Stimulated activated naive CD8-positive, alpha-beta T cell treated with anti-CD3 and anti-CD28 coated beads, Interleukin-15, amount 100 ng/mL, for 72 hours (primary cell): ENCODE data around the gene PRSS27.
"Not testable (repeated sequence)": the region's sequence is repeated elsewhere in the genome, so short reads cannot be mapped to it uniquely, and the experiment has no call there.

Source experiments
- ATAC-seq: fragments of 150-1000 bp; cut with Tn5 transposase; 2 replicates; pipeline ENCODE4 v1.10.0; 2021; ENCODE audit warnings: mild to moderate bottlenecking, moderate library complexity
- DNase-seq, 2 donors: peaks; one replicate each; pipeline ENCODE4 v3.0.0; 2021 to 2022
- H3K27ac Mint-ChIP-seq, 2 donors: one replicate each; pipeline ENCODE4 v1.8.0; 2022; ENCODE audit warnings: mild to moderate bottlenecking in 2 of 2, mixed read lengths in 2 of 2, moderate library complexity in 2 of 2
- H3K27me3 Mint-ChIP-seq: one replicate; pipeline ENCODE4 v1.8.0; 2022; ENCODE audit warnings: mixed read lengths
- H3K4me1 Mint-ChIP-seq: one replicate; pipeline ENCODE4 v1.8.0; 2022; ENCODE audit warnings: mild to moderate bottlenecking, mixed read lengths
- H3K4me3 Mint-ChIP-seq, 2 donors: one replicate each; pipeline ENCODE4 v1.8.0; 2022; ENCODE audit warnings: mild to moderate bottlenecking in 2 of 2, mixed read lengths in 2 of 2, moderate library complexity in 1 of 2
- H3K9me3 Mint-ChIP-seq, 2 donors: one replicate each; pipeline ENCODE4 v1.8.0; 2022; ENCODE audit warnings: mixed read lengths in 2 of 2

The PRSS27 gene

GRCh38 chr16:2687531-2688308 is 32.3 kb downstream of the PRSS27 start:
- ATAC-seq: no peak
- H3K4me1 Mint-ChIP-seq: peaks cover 53% of the 10 kb centered on the region
- no peaks in the 10 kb centered on the region for H3K27me3 Mint-ChIP-seq
- H3K27ac Mint-ChIP-seq: peak overlapping the region in 1 of 2 donors; percentile 12
- H3K9me3 Mint-ChIP-seq: no peaks in the 10 kb centered on the region
- H3K4me3 Mint-ChIP-seq: peak overlapping the region; percentile 81 to 82
- DNase-seq: no peak

GRCh38 chr16:2686912-2687507 is 33.0 kb downstream of the PRSS27 start:
- Mint-ChIP-seq H3K9me3 (no peaks in the 10 kb centered on the region), H3K27me3 (no peaks in the 10 kb centered on the region), H3K4me3 (peak overlapping the region; percentile 81 to 82), H3K27ac (peak overlapping the region in 1 of 2 donors; percentile 60), H3K4me1 (peaks cover 56% of the 10 kb centered on the region)
- ATAC-seq (peak; percentile 36), DNase-seq (peak in 1 of 2 donors; percentile 35)

GRCh38 chr16:2686075-2686474 is 33.9 kb downstream of the PRSS27 start:
- H3K27me3 Mint-ChIP-seq, H3K9me3 Mint-ChIP-seq, DNase-seq, H3K4me3 Mint-ChIP-seq, H3K27ac Mint-ChIP-seq: not testable (repeated sequence)
- peak; percentile 6 for ATAC-seq
- H3K4me1 Mint-ChIP-seq: peaks cover 59% of the 10 kb centered on the region

- H3K27me3 Mint-ChIP-seq, DNase-seq, H3K9me3 Mint-ChIP-seq, ATAC-seq: not testable (repeated sequence)
- Mint-ChIP-seq H3K4me1 (peaks cover 52% of the 10 kb centered on the region), H3K4me3 (peak overlapping the region; percentile 98 to 100), H3K27ac (peak overlapping the region; percentile 52 to 85)
Observed at GRCh38 chr16:2683041-2683440, 37.0 kb downstream of the PRSS27 start.

GRCh38 chr16:2682209-2683021 is 37.6 kb downstream of the PRSS27 start, which contains the start of gene KCTD5:
TSS of gene KCTD5 (plus strand) at chr16:2682523. CDS start at chr16:2682549, 26 bp downstream.
- Mint-ChIP-seq H3K9me3 (no peaks in the 10 kb centered on the region), H3K4me1 (peaks cover 45% of the 10 kb centered on the region), H3K27me3 (no peaks in the 10 kb centered on the region), H3K4me3 (peak within 1 kb of the TSS; percentile 98 to 100), H3K27ac (peak within 1 kb of the TSS; percentile 96 to 100)
- peak; percentile 95 for ATAC-seq
- DNase-seq: peak; percentile 95 to 96

- not testable (repeated sequence) for H3K27me3 Mint-ChIP-seq, H3K27ac Mint-ChIP-seq, DNase-seq, H3K9me3 Mint-ChIP-seq, ATAC-seq
- Mint-ChIP-seq H3K4me1 (peaks cover 36% of the 10 kb centered on the region), H3K4me3 (peak overlapping the region; percentile 42 to 100)
Observed at GRCh38 chr16:2680360-2680759, 39.7 kb downstream of the PRSS27 start.

GRCh38 chr16:2679902-2680301 is 40.1 kb downstream of the PRSS27 start:
- H3K4me3 Mint-ChIP-seq, ATAC-seq, H3K27ac Mint-ChIP-seq, H3K27me3 Mint-ChIP-seq, H3K9me3 Mint-ChIP-seq, DNase-seq: not testable (repeated sequence)
- peaks cover 34% of the 10 kb centered on the region for H3K4me1 Mint-ChIP-seq

GRCh38 chr16:2678206-2678965 is 41.6 kb downstream of the PRSS27 start:
- not testable (repeated sequence) for H3K4me3 Mint-ChIP-seq, ATAC-seq

GRCh38 chr16:2676937-2677336 is 43.1 kb downstream of the PRSS27 start:
- H3K27ac Mint-ChIP-seq, DNase-seq, H3K9me3 Mint-ChIP-seq, ATAC-seq, H3K27me3 Mint-ChIP-seq, H3K4me3 Mint-ChIP-seq: not testable (repeated sequence)
- peaks cover 31% of the 10 kb centered on the region for H3K4me1 Mint-ChIP-seq

More at GRCh38 chr16:2678206-2678965, 41.6 kb downstream of the PRSS27 start:
- H3K27me3 Mint-ChIP-seq, H3K9me3 Mint-ChIP-seq, H3K27ac Mint-ChIP-seq, DNase-seq: not testable (repeated sequence)
- peaks cover 32% of the 10 kb centered on the region for H3K4me1 Mint-ChIP-seq

- Mint-ChIP-seq H3K9me3 (no peaks in the 10 kb centered on the region), H3K4me1 (peaks cover 35% of the 10 kb centered on the region), H3K27ac (peak overlapping the region in 1 of 2 donors; percentile 19), H3K27me3 (no peaks in the 10 kb centered on the region), H3K4me3 (no peak overlapping the region)
- no peak for ATAC-seq
- no peak for DNase-seq
Observed at GRCh38 chr16:2675714-2676113, 44.3 kb downstream of the PRSS27 start.

GRCh38 chr16:2675021-2675420 is 45.0 kb downstream of the PRSS27 start:
- DNase-seq: no peak
- ATAC-seq: no peak
- no peak overlapping the region for H3K4me3 Mint-ChIP-seq
- no peaks in the 10 kb centered on the region for H3K27me3 Mint-ChIP-seq
- no peak overlapping the region for H3K27ac Mint-ChIP-seq
- H3K9me3 Mint-ChIP-seq: no peaks in the 10 kb centered on the region
- H3K4me1 Mint-ChIP-seq: peaks cover 37% of the 10 kb centered on the region

GRCh38 chr16:2673066-2673999 is 46.7 kb downstream of the PRSS27 start:
- Mint-ChIP-seq H3K4me3 (peak overlapping the region; percentile 77 to 79), H3K4me1 (peaks cover 47% of the 10 kb centered on the region), H3K9me3 (no peaks in the 10 kb centered on the region), H3K27ac (peak overlapping the region; percentile 48 to 78), H3K27me3 (no peaks in the 10 kb centered on the region)
- DNase-seq: peak; percentile 95 to 97
- ATAC-seq: peak; percentile 96

- H3K4me1 Mint-ChIP-seq: peaks cover 47% of the 10 kb centered on the region
- H3K4me3 Mint-ChIP-seq: peak overlapping the region; percentile 77 to 78
- ATAC-seq (no peak), DNase-seq (no peak)
- no peaks in the 10 kb centered on the region for H3K27me3 Mint-ChIP-seq
- H3K9me3 Mint-ChIP-seq: no peaks in the 10 kb centered on the region
- peak overlapping the region in 1 of 2 donors; percentile 85 for H3K27ac Mint-ChIP-seq
Observed at GRCh38 chr16:2671741-2672140, 48.3 kb downstream of the PRSS27 start.

GRCh38 chr16:2671193-2671592 is 48.8 kb downstream of the PRSS27 start:
- Mint-ChIP-seq H3K4me3 (peak overlapping the region; percentile 24 to 77), H3K4me1 (peaks cover 47% of the 10 kb centered on the region)
- not testable (repeated sequence) for H3K27ac Mint-ChIP-seq, ATAC-seq, H3K9me3 Mint-ChIP-seq, H3K27me3 Mint-ChIP-seq
- peak in 1 of 2 donors; percentile 36 for DNase-seq
